Head of caudate nucleus (tissue), 42 donors: Measurements from ENCODE around the gene SYNGR4.

ENCODE experiments used
- DNase-seq, 42 donors: peaks; one replicate each; pipeline versions ENCODE4 v3.0.0 to v3.0.0-alpha.2; 2020 to 2021; ENCODE audit warnings: mixed read lengths in 7 of 42
- intact Hi-C: fragments of 100-400 bp; cut with DNase I; formaldehyde crosslinking; loops from one replicate; pipeline ENCODE4 v1.15.0; 2022

The SYNGR4 gene

GRCh38 chr19:48338802-48339503 lies 25.2 kb upstream of the SYNGR4 start:
- intact Hi-C loops = no loop called here
- no peak for DNase-seq

GRCh38 chr19:48340995-48341394 lies 23.2 kb upstream of the SYNGR4 start:
- intact Hi-C loops = no loop called here
- DNase-seq = peak in 28 of 42 donors; percentile 15 to 84 (median 40)

GRCh38 chr19:48341515-48342413 lies 22.4 kb upstream of the SYNGR4 start:
- peak in 2 of 42 donors; percentile 30 to 36 for DNase-seq
- intact Hi-C loops = no loop called here

GRCh38 chr19:48342414-48342738 lies 21.8 kb upstream of the SYNGR4 start:
- no peak for DNase-seq
- intact Hi-C loops = no loop called here

GRCh38 chr19:48342841-48343540 lies 21.2 kb upstream of the SYNGR4 start:
- intact Hi-C loops = no loop called here
- no peak for DNase-seq

GRCh38 chr19:48344892-48345291 lies 19.3 kb upstream of the SYNGR4 start:
- intact Hi-C loops = no loop called here
- no peak for DNase-seq

GRCh38 chr19:48346191-48346590 lies 18.0 kb upstream of the SYNGR4 start:
- no peak for DNase-seq
- intact Hi-C loops = no loop called here

- no peak for DNase-seq
- intact Hi-C loops = no loop called here
Observed at GRCh38 chr19:48348045-48348444, 16.1 kb upstream of the SYNGR4 start.

GRCh38 chr19:48348737-48349136 lies 15.4 kb upstream of the SYNGR4 start:
- intact Hi-C loops = no loop called here
- no peak for DNase-seq

GRCh38 chr19:48350856-48351255 lies 13.3 kb upstream of the SYNGR4 start:
- intact Hi-C loops = no loop called here

GRCh38 chr19:48351341-48351752 lies 12.8 kb upstream of the SYNGR4 start:
- peak; percentile 22 to 87 (median 68) for DNase-seq
- intact Hi-C loops = no loop called here

More at GRCh38 chr19:48350856-48351255, 13.3 kb upstream of the SYNGR4 start:
- no peak for DNase-seq

GRCh38 chr19:48353677-48354076 lies 10.5 kb upstream of the SYNGR4 start:
- DNase-seq = no peak
- intact Hi-C loops = no loop called here

GRCh38 chr19:48354332-48354992 lies 9.7 kb upstream of the SYNGR4 start:
- intact Hi-C loops = no loop called here
- no peak for DNase-seq

GRCh38 chr19:48355365-48355954 lies 8.7 kb upstream of the SYNGR4 start:
- no peak for DNase-seq
- intact Hi-C loops = no loop called here

GRCh38 chr19:48359123-48359522 lies 5.0 kb upstream of the SYNGR4 start:
- DNase-seq = no peak
- intact Hi-C loops = no loop called here

GRCh38 chr19:48361912-48362311 lies 2.3 kb upstream of the SYNGR4 start:
- DNase-seq = no peak
- intact Hi-C loops = loop anchor here (5.0 kb wide), 1 partner anchor 35 kb away; the partner anchor contains the start of gene EMP3

GRCh38 chr19:48362716-48363499 lies 1.3 kb upstream of the SYNGR4 start:
- intact Hi-C loops = loop anchor here (5.0 kb wide), 1 partner anchor 36 kb away; the partner anchor contains the start of gene EMP3
- DNase-seq = peak; percentile 95 to 100 (median 99)

- intact Hi-C loops = loop anchor here (5.0 kb wide), 1 partner anchor 36 kb away; the partner anchor contains the start of gene EMP3
- DNase-seq = peak in 7 of 42 donors; percentile 3 to 55 (median 26)
Observed at GRCh38 chr19:48363500-48363809, 712 bp upstream of the SYNGR4 start.
